ENCODE data around the gene GPR65. TPM values are rescaled to one million over a fixed set of nuclear protein-coding genes. Genes with fewer than 3 reads are reported as not detected.

GPR65 gene
- total RNA-seq, 1 experiment from 2014 or later = not detected

DNA sequence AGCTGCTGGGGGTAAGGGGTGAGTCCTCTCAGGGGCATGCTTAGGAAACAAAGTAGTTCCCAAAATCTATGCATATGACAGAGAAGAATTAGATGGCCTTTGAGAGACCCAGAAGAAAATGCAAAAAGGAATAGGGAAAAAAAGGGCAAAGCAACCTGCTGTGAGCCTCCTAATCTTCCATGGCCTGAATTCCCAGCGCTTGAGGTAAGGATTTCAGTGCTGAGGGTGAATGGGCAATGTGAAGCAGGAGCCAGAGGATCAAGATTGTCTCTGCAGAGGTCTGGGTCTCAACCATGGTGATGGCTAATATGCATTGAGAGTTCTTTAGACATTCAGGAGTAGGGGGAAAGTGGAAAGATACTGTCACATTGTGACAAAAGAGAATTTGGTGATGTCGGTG is 31.5 kb downstream of the GPR65 start:
- Histone ChIP-seq H3F3A (ENCODE audit: insufficient read depth, low read depth) (no peaks in the 10 kb centered on the region), H3K4me3 (no peak overlapping the region), H3K27ac (no peak overlapping the region), H3K9me3 (ENCODE audit: insufficient read depth, low read depth) (no peaks in the 10 kb centered on the region), H3K27me3 (ENCODE audit: insufficient read depth, low read depth) (no peaks in the 10 kb centered on the region), H3K4me1 (replicated peaks; ENCODE audit: insufficient read depth) (no peaks in the 10 kb centered on the region), H3K36me3 (ENCODE audit: low read depth) (no peaks in the 10 kb centered on the region), H3K9me2 (ENCODE audit: insufficient read depth) (no peaks in the 10 kb centered on the region), H2AFZ (no peak overlapping the region), H4K20me1 (ENCODE audit: insufficient read depth) (no peaks in the 10 kb centered on the region), H3K4me2 (no peak overlapping the region), H3K79me2 (ENCODE audit: low read depth) (no peaks in the 10 kb centered on the region)
- intact Hi-C loops (cut with micrococcal nuclease; ENCODE audit: unreplicated experiment) = no loop called here
- POLR2A ChIA-PET (ENCODE audit: unreplicated experiment) = no interaction called here
- DNase-seq = no peak
- TF ChIP-seq, protein P1, sequence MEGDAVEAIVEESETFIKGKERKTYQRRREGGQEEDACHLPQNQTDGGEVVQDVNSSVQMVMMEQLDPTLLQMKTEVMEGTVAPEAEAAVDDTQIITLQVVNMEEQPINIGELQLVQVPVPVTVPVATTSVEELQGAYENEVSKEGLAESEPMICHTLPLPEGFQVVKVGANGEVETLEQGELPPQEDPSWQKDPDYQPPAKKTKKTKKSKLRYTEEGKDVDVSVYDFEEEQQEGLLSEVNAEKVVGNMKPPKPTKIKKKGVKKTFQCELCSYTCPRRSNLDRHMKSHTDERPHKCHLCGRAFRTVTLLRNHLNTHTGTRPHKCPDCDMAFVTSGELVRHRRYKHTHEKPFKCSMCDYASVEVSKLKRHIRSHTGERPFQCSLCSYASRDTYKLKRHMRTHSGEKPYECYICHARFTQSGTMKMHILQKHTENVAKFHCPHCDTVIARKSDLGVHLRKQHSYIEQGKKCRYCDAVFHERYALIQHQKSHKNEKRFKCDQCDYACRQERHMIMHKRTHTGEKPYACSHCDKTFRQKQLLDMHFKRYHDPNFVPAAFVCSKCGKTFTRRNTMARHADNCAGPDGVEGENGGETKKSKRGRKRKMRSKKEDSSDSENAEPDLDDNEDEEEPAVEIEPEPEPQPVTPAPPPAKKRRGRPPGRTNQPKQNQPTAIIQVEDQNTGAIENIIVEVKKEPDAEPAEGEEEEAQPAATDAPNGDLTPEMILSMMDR (conservative IDR thresholded peaks at IDR 0.05) = no peak
- TF ChIP-seq EZH2 (IDR thresholded peaks at IDR 0.05; ENCODE audit: low read depth) = no peak
- BruUV-seq (replicated peaks) = no TSS peak
- CTCF ChIA-PET = no interaction called here

DNA sequence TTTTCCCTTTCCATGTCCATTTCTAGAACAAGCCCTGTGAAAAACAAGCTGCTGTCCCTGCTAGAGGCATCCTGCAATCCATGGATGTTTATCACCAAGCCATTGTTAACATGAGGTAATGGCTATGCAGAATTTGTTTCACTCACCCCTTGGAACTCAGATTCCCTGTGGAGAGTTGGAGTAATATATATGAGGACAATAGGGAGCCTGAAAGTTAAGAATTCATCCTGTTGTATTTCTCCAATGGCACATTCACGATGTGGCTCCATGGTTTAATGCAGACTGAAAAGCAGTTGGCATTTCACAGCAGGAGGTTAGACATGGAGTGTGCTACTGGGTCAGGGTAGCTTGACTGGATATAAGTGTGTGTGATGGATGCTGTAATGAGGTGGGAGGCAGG is 32.4 kb downstream of the GPR65 start:
- Histone ChIP-seq H3K4me3 (no peak overlapping the region), H3K9me3 (ENCODE audit: insufficient read depth, low read depth) (no peaks in the 10 kb centered on the region), H3F3A (ENCODE audit: insufficient read depth, low read depth) (no peaks in the 10 kb centered on the region), H3K27ac (no peak overlapping the region), H4K20me1 (ENCODE audit: insufficient read depth) (no peaks in the 10 kb centered on the region), H3K4me2 (no peak overlapping the region), H3K36me3 (ENCODE audit: low read depth) (no peaks in the 10 kb centered on the region), H2AFZ (no peak overlapping the region), H3K27me3 (ENCODE audit: insufficient read depth, low read depth) (no peaks in the 10 kb centered on the region), H3K9me2 (ENCODE audit: insufficient read depth) (no peaks in the 10 kb centered on the region), H3K79me2 (ENCODE audit: low read depth) (no peaks in the 10 kb centered on the region), H3K4me1 (replicated peaks; ENCODE audit: insufficient read depth) (no peaks in the 10 kb centered on the region)
- no peak for DNase-seq
- TF ChIP-seq EZH2 (IDR thresholded peaks at IDR 0.05; ENCODE audit: low read depth) = no peak
- TF ChIP-seq, protein P1 (conservative IDR thresholded peaks at IDR 0.05) = no peak
- ChIA-PET CTCF (no interaction called here), POLR2A (ENCODE audit: unreplicated experiment) (no interaction called here)
- BruUV-seq (replicated peaks) = no TSS peak
- intact Hi-C loops (cut with micrococcal nuclease; ENCODE audit: unreplicated experiment) = no loop called here

DNA sequence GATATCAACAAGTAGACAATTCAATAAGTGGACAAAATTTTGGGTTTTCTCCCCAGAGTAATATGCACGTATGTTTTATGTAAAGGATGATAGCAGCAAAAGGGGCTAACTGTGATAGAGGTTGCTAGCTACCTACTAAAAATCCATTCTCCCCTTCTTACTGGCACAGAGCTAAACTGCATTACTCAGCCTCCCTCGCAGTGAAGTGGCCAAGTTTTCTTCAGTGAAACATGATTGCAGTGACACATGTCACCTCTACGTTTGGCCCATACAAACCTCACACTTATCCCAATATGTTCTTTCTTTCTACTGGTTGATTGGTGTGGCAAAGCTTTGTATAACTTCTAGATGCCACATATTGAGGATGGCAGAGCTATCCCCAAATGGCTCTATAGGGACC is 34.3 kb downstream of the GPR65 start:
- Histone ChIP-seq H3K79me2 (ENCODE audit: low read depth) (no peaks in the 10 kb centered on the region), H4K20me1 (ENCODE audit: insufficient read depth) (no peaks in the 10 kb centered on the region), H3K4me2 (no peak overlapping the region), H3K4me1 (replicated peaks; ENCODE audit: insufficient read depth) (peaks cover 7% of the 10 kb centered on the region; the same call in 1 of the 2 replicates), H3K36me3 (ENCODE audit: low read depth) (no peaks in the 10 kb centered on the region), H3K9me3 (ENCODE audit: insufficient read depth, low read depth) (no peaks in the 10 kb centered on the region), H3K27ac (no peak overlapping the region), H3F3A (ENCODE audit: insufficient read depth, low read depth) (0 out of 2 replicates have a peak, but pooled peaks cover 4% of the 10 kb centered on the region), H3K4me3 (no peak overlapping the region), H2AFZ (no peak overlapping the region), H3K27me3 (ENCODE audit: insufficient read depth, low read depth) (no peaks in the 10 kb centered on the region), H3K9me2 (ENCODE audit: insufficient read depth) (no peaks in the 10 kb centered on the region)
- DNase-seq = no peak
- ChIA-PET CTCF (no interaction called here), POLR2A (ENCODE audit: unreplicated experiment) (no interaction called here)
- BruUV-seq (replicated peaks) = no TSS peak
- intact Hi-C loops (cut with micrococcal nuclease; ENCODE audit: unreplicated experiment) = no loop called here
- TF ChIP-seq, protein P1 (conservative IDR thresholded peaks at IDR 0.05) = no peak
- no peak for TF ChIP-seq EZH2 (IDR thresholded peaks at IDR 0.05; ENCODE audit: low read depth)

Data from PC-9 (cell line).